Thyroid gland (tissue), 4 donors: ENCODE measurements around the gene RREB1.

Experiments
- POLR2A ChIP-seq, 2 donors: fragments of 450-650 bp; IDR thresholded peaks; one replicate each; pipeline ENCODE4 v1.6.1; 2017; ENCODE audit warnings: antibody characterized with exemption in 2 of 2, mild to moderate bottlenecking in 2 of 2, moderate library complexity in 1 of 2
- TF ChIP-seq, protein P1 (sequence below), 6 experiments: fragments of 200-600 bp in 3 of 6; fragments of 450-650 bp in 3 of 6; sonication (generic) in 3 of 6; IDR thresholded peaks; one replicate each; pipeline ENCODE4 v1.5.1; 2016 to 2019; ENCODE audit warnings: antibody characterized with exemption in 6 of 6, mild to moderate bottlenecking in 2 of 6, inconsistent platforms in 1 of 6, moderate library complexity in 1 of 6

DNA sequence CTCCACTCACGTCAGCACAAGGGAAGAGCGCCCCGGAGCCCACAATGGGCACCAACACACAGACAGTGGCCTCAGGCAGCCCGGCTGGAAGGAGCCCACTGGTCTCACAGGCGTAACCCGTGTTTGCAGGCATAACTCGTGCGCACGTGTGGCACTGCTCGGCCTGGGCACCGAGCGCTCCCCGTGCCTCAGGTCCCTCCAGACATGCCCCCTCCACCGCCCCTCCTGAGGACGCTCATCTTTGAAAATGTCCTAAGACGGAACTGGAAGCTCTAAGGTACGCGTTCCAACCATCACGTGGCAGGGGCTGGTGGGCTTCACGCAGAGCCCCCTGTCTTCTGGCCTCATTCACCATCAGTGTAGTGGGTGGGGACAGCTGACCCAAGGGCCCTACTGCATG lies 160.6 kb downstream of the RREB1 start:
- TF ChIP-seq, protein P1, sequence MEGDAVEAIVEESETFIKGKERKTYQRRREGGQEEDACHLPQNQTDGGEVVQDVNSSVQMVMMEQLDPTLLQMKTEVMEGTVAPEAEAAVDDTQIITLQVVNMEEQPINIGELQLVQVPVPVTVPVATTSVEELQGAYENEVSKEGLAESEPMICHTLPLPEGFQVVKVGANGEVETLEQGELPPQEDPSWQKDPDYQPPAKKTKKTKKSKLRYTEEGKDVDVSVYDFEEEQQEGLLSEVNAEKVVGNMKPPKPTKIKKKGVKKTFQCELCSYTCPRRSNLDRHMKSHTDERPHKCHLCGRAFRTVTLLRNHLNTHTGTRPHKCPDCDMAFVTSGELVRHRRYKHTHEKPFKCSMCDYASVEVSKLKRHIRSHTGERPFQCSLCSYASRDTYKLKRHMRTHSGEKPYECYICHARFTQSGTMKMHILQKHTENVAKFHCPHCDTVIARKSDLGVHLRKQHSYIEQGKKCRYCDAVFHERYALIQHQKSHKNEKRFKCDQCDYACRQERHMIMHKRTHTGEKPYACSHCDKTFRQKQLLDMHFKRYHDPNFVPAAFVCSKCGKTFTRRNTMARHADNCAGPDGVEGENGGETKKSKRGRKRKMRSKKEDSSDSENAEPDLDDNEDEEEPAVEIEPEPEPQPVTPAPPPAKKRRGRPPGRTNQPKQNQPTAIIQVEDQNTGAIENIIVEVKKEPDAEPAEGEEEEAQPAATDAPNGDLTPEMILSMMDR (IDR thresholded peaks at IDR 0.05), result no peak
- TF ChIP-seq POLR2A (IDR thresholded peaks at IDR 0.05), result no peak
